Natural killer cell (primary cell): ENCODE results near the gene TNFAIP2. TPM values are rescaled to one million over a fixed set of nuclear protein-coding genes. Genes with fewer than 3 reads are reported as not detected.

Source experiments
- ATAC-seq, 3 donors: fragments of 150-1000 bp in 2 of 3; fragments of 200-7000 bp in 1 of 3; cut with Tn5 transposase; 1 replicate in 1 of 3; 2 replicates in 2 of 3; pipeline ENCODE4 v1.10.0; 2021; ENCODE audit warnings: mild to moderate bottlenecking in 2 of 3, moderate library complexity in 2 of 3
- DNase-seq, 2 donors: peaks; one replicate each; pipeline versions ENCODE4 v3.0.0 to v3.0.0-alpha.2; 2013 to 2021; ENCODE audit warnings: mixed read lengths in 1 of 2
- H3K27ac ChIP-seq: one replicate; pipeline ENCODE4 v1.5.1; 2013; ENCODE audit warnings: mild to moderate bottlenecking, low read length
- H3K27me3 ChIP-seq: one replicate; pipeline ENCODE4 v1.6.1; 2013; ENCODE audit warnings: low read length; ENCODE audit not compliant: control insufficient read depth, insufficient read depth
- H3K36me3 ChIP-seq: one replicate; pipeline ENCODE4 v1.6.1; 2013; ENCODE audit warnings: low read length; ENCODE audit not compliant: control insufficient read depth, insufficient read depth
- H3K4me1 ChIP-seq: one replicate; pipeline ENCODE4 v1.6.1; 2013; ENCODE audit warnings: low read length; ENCODE audit not compliant: control insufficient read depth, insufficient read depth
- H3K4me3 ChIP-seq: one replicate; pipeline ENCODE4 v1.5.1; 2013; ENCODE audit warnings: low read length
- H3K9me3 ChIP-seq: one replicate; pipeline ENCODE4 v1.6.1; 2013; ENCODE audit warnings: low read length; ENCODE audit not compliant: control insufficient read depth, insufficient read depth
- H3K27ac Mint-ChIP-seq, 2 donors: one replicate each; pipeline ENCODE4 v1.8.0; 2022; ENCODE audit warnings: mild to moderate bottlenecking in 2 of 2, mixed read lengths in 2 of 2, moderate library complexity in 1 of 2
- H3K27me3 Mint-ChIP-seq, 2 donors: one replicate each; pipeline ENCODE4 v1.8.0; 2022; ENCODE audit warnings: low read depth in 2 of 2, mixed read lengths in 2 of 2
- H3K36me3 Mint-ChIP-seq: one replicate; pipeline ENCODE4 v1.8.0; 2022; ENCODE audit warnings: mixed read lengths
- H3K4me1 Mint-ChIP-seq, 2 donors: one replicate each; pipeline ENCODE4 v1.8.0; 2022; ENCODE audit warnings: mixed read lengths in 2 of 2
- H3K4me3 Mint-ChIP-seq: one replicate; pipeline ENCODE4 v1.8.0; 2022; ENCODE audit warnings: mild to moderate bottlenecking, moderate library complexity, mixed read lengths
- H3K9me3 Mint-ChIP-seq, 2 donors: one replicate each; pipeline ENCODE4 v1.8.0; 2022; ENCODE audit warnings: mixed read lengths in 2 of 2
- WGBS: methylation state at CpG from one replicate; pipeline ENCODE4 v1.1.7; 2013; ENCODE audit warnings: missing lambda C conversion rate; ENCODE audit not compliant: insufficient coverage; 5-methylcytosine and 5-hydroxymethylcytosine counted together
- intact Hi-C: fragments of 100-400 bp; cut with micrococcal nuclease; formaldehyde crosslinking; loops from one replicate; pipeline ENCODE4 v1.14.2; 2022
- total RNA-seq, 4 donors: library from RNA; stranded (reverse); fragments of 120-200 nt in 1 of 4; gene quantifications; one replicate each; pipeline versions ENCODE4 v1.2.3 to v1.2.4, GENCODE V29; 2013 to 2022
- TF ChIP-seq, protein P1 (sequence below): fragments of 200-600 bp; IDR thresholded peaks from one replicate; pipeline ENCODE4 v1.8.0; 2022; ENCODE audit warnings: antibody characterized with exemption

TNFAIP2 gene
- total RNA-seq, 3 donors from 2014 or later (not counting 1 experiment from before 2014, with no cell fraction given) = 14.2 to 89.8 (median 50.1) TPM

- Histone ChIP-seq H3K27ac (no peak overlapping the region), H3K9me3 (no peaks in the 10 kb centered on the region), H3K4me3 (no peak overlapping the region), H3K27me3 (no peaks in the 10 kb centered on the region), H3K4me1 (peaks cover 4% of the 10 kb centered on the region), H3K36me3 (no peaks in the 10 kb centered on the region)
- no peaks in the 10 kb centered on the region for H3K4me1 Mint-ChIP-seq
- H3K27me3 Mint-ChIP-seq = peaks cover 0 to 8% of the 10 kb centered on the region in 2 donors
- ATAC-seq = no peak
- H3K4me3 Mint-ChIP-seq = no peak overlapping the region
- TF ChIP-seq, protein P1, sequence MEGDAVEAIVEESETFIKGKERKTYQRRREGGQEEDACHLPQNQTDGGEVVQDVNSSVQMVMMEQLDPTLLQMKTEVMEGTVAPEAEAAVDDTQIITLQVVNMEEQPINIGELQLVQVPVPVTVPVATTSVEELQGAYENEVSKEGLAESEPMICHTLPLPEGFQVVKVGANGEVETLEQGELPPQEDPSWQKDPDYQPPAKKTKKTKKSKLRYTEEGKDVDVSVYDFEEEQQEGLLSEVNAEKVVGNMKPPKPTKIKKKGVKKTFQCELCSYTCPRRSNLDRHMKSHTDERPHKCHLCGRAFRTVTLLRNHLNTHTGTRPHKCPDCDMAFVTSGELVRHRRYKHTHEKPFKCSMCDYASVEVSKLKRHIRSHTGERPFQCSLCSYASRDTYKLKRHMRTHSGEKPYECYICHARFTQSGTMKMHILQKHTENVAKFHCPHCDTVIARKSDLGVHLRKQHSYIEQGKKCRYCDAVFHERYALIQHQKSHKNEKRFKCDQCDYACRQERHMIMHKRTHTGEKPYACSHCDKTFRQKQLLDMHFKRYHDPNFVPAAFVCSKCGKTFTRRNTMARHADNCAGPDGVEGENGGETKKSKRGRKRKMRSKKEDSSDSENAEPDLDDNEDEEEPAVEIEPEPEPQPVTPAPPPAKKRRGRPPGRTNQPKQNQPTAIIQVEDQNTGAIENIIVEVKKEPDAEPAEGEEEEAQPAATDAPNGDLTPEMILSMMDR = no peak
- 95% methylated on average over 5 of the region's 5 CpGs for WGBS
- intact Hi-C loops = no loop called here
- no peaks in the 10 kb centered on the region for H3K9me3 Mint-ChIP-seq
- no peaks in the 10 kb centered on the region for H3K36me3 Mint-ChIP-seq
- DNase-seq = no peak
- no peak overlapping the region for H3K27ac Mint-ChIP-seq
These were observed 39.9 kb downstream of the TNFAIP2 start for GRCh38 chr14:103163199-103163598.

DNA sequence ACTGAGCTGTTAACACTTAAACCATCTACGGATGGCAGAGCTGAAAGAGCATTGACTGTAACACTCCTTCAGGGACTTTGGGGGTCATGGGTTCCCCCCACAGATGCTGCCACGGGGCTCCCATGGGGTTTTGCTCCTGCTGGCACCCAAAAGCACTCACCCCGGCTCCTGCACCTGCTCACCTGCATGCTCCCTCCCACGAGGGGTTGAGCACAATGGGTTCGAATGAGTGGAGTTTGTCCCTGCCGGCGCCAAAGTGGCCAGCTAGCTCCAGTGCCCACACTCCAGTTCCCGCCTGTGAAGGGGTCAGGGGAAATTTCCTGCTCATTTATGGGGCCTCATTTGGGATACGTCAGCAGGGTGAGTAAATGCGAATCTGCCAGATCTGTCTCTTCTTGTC, 40.7 kb downstream of the TNFAIP2 start:
- no peak overlapping the region for H3K27ac ChIP-seq
- ATAC-seq (no peak), DNase-seq (no peak)
- no peaks in the 10 kb centered on the region for H3K9me3 ChIP-seq
- Mint-ChIP-seq H3K27ac (no peak overlapping the region), H3K36me3 (no peaks in the 10 kb centered on the region), H3K4me1 (no peaks in the 10 kb centered on the region), H3K4me3 (no peak overlapping the region), H3K9me3 (no peaks in the 10 kb centered on the region), H3K27me3 (peaks cover 0 to 7% of the 10 kb centered on the region in 2 donors)
- intact Hi-C loops = no loop called here
- no peaks in the 10 kb centered on the region for H3K36me3 ChIP-seq
- TF ChIP-seq, protein P1 = no peak
- H3K4me1 ChIP-seq = peaks cover 4% of the 10 kb centered on the region
- WGBS = 76% methylated on average over 10 of the region's 10 CpGs
- no peaks in the 10 kb centered on the region for H3K27me3 ChIP-seq
- H3K4me3 ChIP-seq = no peak overlapping the region

DNA sequence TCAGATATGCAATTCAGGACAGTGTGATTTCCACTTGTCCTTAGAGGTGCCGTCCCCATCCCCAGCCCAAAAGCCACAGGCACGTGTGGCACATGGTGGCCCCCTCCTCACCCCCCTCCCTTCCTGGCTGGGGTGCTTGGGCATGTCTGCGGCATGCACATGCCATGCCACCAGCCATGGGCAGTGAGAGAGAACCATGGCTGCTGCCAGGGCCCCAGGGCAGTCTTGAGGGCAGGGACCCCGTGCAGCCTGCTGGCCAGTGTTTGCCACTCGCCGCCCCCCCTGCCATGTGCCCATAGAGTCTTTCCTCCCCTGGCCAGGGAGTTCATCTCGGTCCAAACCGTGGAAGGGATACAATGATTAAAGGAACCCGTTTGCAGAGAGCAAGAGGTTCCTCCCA, 41.5 kb downstream of the TNFAIP2 start:
- DNase-seq (no peak), ATAC-seq (no peak)
- Histone ChIP-seq H3K4me1 (peaks cover 4% of the 10 kb centered on the region), H3K9me3 (no peaks in the 10 kb centered on the region), H3K27ac (no peak overlapping the region), H3K36me3 (no peaks in the 10 kb centered on the region), H3K27me3 (no peaks in the 10 kb centered on the region), H3K4me3 (no peak overlapping the region)
- Mint-ChIP-seq H3K4me3 (no peak overlapping the region), H3K9me3 (no peaks in the 10 kb centered on the region), H3K4me1 (no peaks in the 10 kb centered on the region), H3K27ac (no peak overlapping the region), H3K27me3 (peaks cover 0 to 7% of the 10 kb centered on the region in 2 donors), H3K36me3 (no peaks in the 10 kb centered on the region)
- WGBS = 72% methylated on average over 9 of the region's 9 CpGs
- intact Hi-C loops = no loop called here
- TF ChIP-seq, protein P1 = no peak

GRCh38 chr14:103165323-103165722, 42.1 kb downstream of the TNFAIP2 start:
- Mint-ChIP-seq H3K27me3 (peaks cover 3 to 7% of the 10 kb centered on the region in 2 donors), H3K4me3 (no peak overlapping the region), H3K9me3 (peaks cover 0 to 1% of the 10 kb centered on the region in 2 donors), H3K36me3 (no peaks in the 10 kb centered on the region), H3K27ac (no peak overlapping the region), H3K4me1 (no peaks in the 10 kb centered on the region)
- Histone ChIP-seq H3K4me3 (no peak overlapping the region), H3K36me3 (no peaks in the 10 kb centered on the region), H3K27ac (no peak overlapping the region), H3K27me3 (no peaks in the 10 kb centered on the region), H3K9me3 (no peaks in the 10 kb centered on the region), H3K4me1 (peaks cover 2% of the 10 kb centered on the region)
- TF ChIP-seq, protein P1 = no peak
- WGBS = 84% methylated on average over 6 of the region's 6 CpGs
- intact Hi-C loops = no loop called here
- DNase-seq (no peak), ATAC-seq (no peak)
